Kidney epithelial cell (primary cell): ENCODE results near the gene BOLA1. TPM values are rescaled to one million over a fixed set of nuclear protein-coding genes. Genes with fewer than 3 reads are reported as not detected.
"Not testable (repeated sequence)": the region's sequence is repeated elsewhere in the genome, so short reads cannot be mapped to it uniquely, and the experiment has no call there.

Experiments used
- DNase-seq: peaks from one replicate; pipeline ENCODE4 v3.0.0-alpha.2; 2010; ENCODE audit warnings: low read depth
- H3K27me3 ChIP-seq: 2 replicates; pipeline ENCODE4 v1.6.0; 2011; ENCODE audit warnings: low read length; ENCODE audit not compliant: control insufficient read depth, insufficient read depth
- H3K36me3 ChIP-seq: 2 replicates; pipeline ENCODE4 v1.5.1; 2011; ENCODE audit warnings: low read length; ENCODE audit not compliant: control insufficient read depth, insufficient read depth
- H3K4me3 ChIP-seq: 2 replicates; pipeline ENCODE4 v1.5.1; 2011; ENCODE audit warnings: low read depth, mild to moderate bottlenecking, control low read depth, low read length
- CTCF ChIP-seq: IDR thresholded peaks from 2 replicates; pipeline ENCODE4 v1.5.1; 2011; ENCODE audit warnings: mild to moderate bottlenecking, moderate library complexity, low read length, control low read depth, inconsistent platforms; ENCODE audit not compliant: insufficient read depth, poor library complexity, severe bottlenecking
- total RNA-seq: library from RNA; depleted of rRNA; stranded (reverse); fragments of >200 nt; gene quantifications from 2 replicates; pipeline ENCODE4 v1.2.3, GENCODE V29; 2015

BOLA1 gene
- 17.7 and 27.9 TPM in 2 replicates for total RNA-seq

GRCh38 chr1:149899460-149900284, at the start of gene BOLA1:
TSS of gene BOLA1 (plus strand) at chr1:149899568. CDS start at chr1:149900060, 492 bp downstream.
- H3K4me3 ChIP-seq = peak within 1 kb of the TSS; percentile 52
- no peaks in the 10 kb centered on the region for H3K27me3 ChIP-seq
- no peak for TF ChIP-seq CTCF
- H3K36me3 ChIP-seq = no peaks in the 10 kb centered on the region
- peak; percentile 77 for DNase-seq

- no peaks in the 10 kb centered on the region for H3K36me3 ChIP-seq
- H3K27me3 ChIP-seq = no peaks in the 10 kb centered on the region
- peak overlapping the region; percentile 53 for H3K4me3 ChIP-seq
- TF ChIP-seq CTCF = no peak
- no peak for DNase-seq
Measured at GRCh38 chr1:149849947-149850360, 49.4 kb upstream of the BOLA1 start.

- H3K27me3 ChIP-seq, DNase-seq, H3K36me3 ChIP-seq: not testable (repeated sequence)
Measured at GRCh38 chr1:149850732-149851345, 48.5 kb upstream of the BOLA1 start.

GRCh38 chr1:149851585-149852213, 47.7 kb upstream of the BOLA1 start:
- H3K4me3 ChIP-seq, H3K27me3 ChIP-seq, DNase-seq, H3K36me3 ChIP-seq: not testable (repeated sequence)

More at GRCh38 chr1:149850732-149851345, 48.5 kb upstream of the BOLA1 start:
- not testable (repeated sequence) for H3K4me3 ChIP-seq

GRCh38 chr1:149852263-149852662, 47.1 kb upstream of the BOLA1 start:
- not testable (repeated sequence) for H3K4me3 ChIP-seq, H3K27me3 ChIP-seq, H3K36me3 ChIP-seq, DNase-seq

- not testable (repeated sequence) for H3K27me3 ChIP-seq, H3K36me3 ChIP-seq, DNase-seq, H3K4me3 ChIP-seq
Measured at GRCh38 chr1:149860271-149860670, 39.1 kb upstream of the BOLA1 start.

- not testable (repeated sequence) for DNase-seq, H3K27me3 ChIP-seq, H3K4me3 ChIP-seq, H3K36me3 ChIP-seq
Measured at GRCh38 chr1:149860684-149861496, 38.5 kb upstream of the BOLA1 start.

- H3K36me3 ChIP-seq, H3K4me3 ChIP-seq, DNase-seq, H3K27me3 ChIP-seq: not testable (repeated sequence)
Measured at GRCh38 chr1:149861497-149862054, 37.8 kb upstream of the BOLA1 start.

- H3K36me3 ChIP-seq, H3K4me3 ChIP-seq, DNase-seq, H3K27me3 ChIP-seq: not testable (repeated sequence)
Measured at GRCh38 chr1:149866887-149867286, 32.5 kb upstream of the BOLA1 start.

GRCh38 chr1:149873060-149873459, 26.3 kb upstream of the BOLA1 start:
- not testable (repeated sequence) for H3K27me3 ChIP-seq, DNase-seq, H3K4me3 ChIP-seq, H3K36me3 ChIP-seq
